Activated T-helper 1 cell treated with anti-CD3 and anti-CD28 coated beads, Interleukin-2, amount 50 U/mL, for 16 hours (primary cell): ENCODE measurements around the gene NRG3.

Experiments
- DNase-seq, 2 donors: peaks; one replicate each; pipeline ENCODE4 v3.0.0-alpha.2; 2020; ENCODE audit warnings: low read depth in 1 of 2, low spot score in 1 of 2

NRG3 gene

GRCh38 chr10:82882722-82883121 is 1007.7 kb downstream of the NRG3 start:
- DNase-seq: no peak

GRCh38 chr10:82883603-82884002 is 1008.6 kb downstream of the NRG3 start:
- DNase-seq: no peak

- DNase-seq: no peak
Measured at GRCh38 chr10:82887488-82887887, 1012.5 kb downstream of the NRG3 start.

GRCh38 chr10:82888809-82889455 is 1013.9 kb downstream of the NRG3 start:
- DNase-seq: no peak

- DNase-seq: no peak
Measured at GRCh38 chr10:82889728-82890127, 1014.7 kb downstream of the NRG3 start.

GRCh38 chr10:82890573-82890972 is 1015.6 kb downstream of the NRG3 start:
- DNase-seq: no peak

- DNase-seq: no peak
Measured at GRCh38 chr10:82908096-82908495, 1033.1 kb downstream of the NRG3 start.

GRCh38 chr10:82908751-82909150 is 1033.8 kb downstream of the NRG3 start:
- no peak for DNase-seq

- DNase-seq: no peak
Measured at GRCh38 chr10:82910301-82910700, 1035.3 kb downstream of the NRG3 start.

- DNase-seq: no peak
Measured at GRCh38 chr10:82914655-82915136, 1039.7 kb downstream of the NRG3 start.

- no peak for DNase-seq
Measured at GRCh38 chr10:82916941-82917340, 1041.9 kb downstream of the NRG3 start.

GRCh38 chr10:82918022-82918421 is 1043.0 kb downstream of the NRG3 start:
- DNase-seq: no peak

GRCh38 chr10:82922046-82922445 is 1047.1 kb downstream of the NRG3 start:
- DNase-seq: no peak

- DNase-seq: no peak
Measured at GRCh38 chr10:82922755-82923154, 1047.8 kb downstream of the NRG3 start.

- DNase-seq: no peak
Measured at GRCh38 chr10:82924711-82925110, 1049.7 kb downstream of the NRG3 start.

- no peak for DNase-seq
Measured at GRCh38 chr10:82925547-82925946, 1050.6 kb downstream of the NRG3 start.

- no peak for DNase-seq
Measured at GRCh38 chr10:82932451-82932850, 1057.5 kb downstream of the NRG3 start.

- no peak for DNase-seq
Measured at GRCh38 chr10:82934429-82934828, 1059.4 kb downstream of the NRG3 start.

- DNase-seq: no peak
Measured at GRCh38 chr10:82934947-82935346, 1060.0 kb downstream of the NRG3 start.

- no peak for DNase-seq
Measured at GRCh38 chr10:82938331-82938730, 1063.3 kb downstream of the NRG3 start.

- DNase-seq: no peak
Measured at GRCh38 chr10:82942286-82943099, 1067.5 kb downstream of the NRG3 start.

- no peak for DNase-seq
Measured at GRCh38 chr10:82943142-82943541, 1068.1 kb downstream of the NRG3 start.
